Sigmoid colon (tissue), 4 donors: ENCODE results near the gene MRGPRF.

Experiments used
- CTCF ChIP-seq, 4 experiments: fragments of 450-650 bp in 3 of 4; fragments of 200-600 bp in 1 of 4; IDR thresholded peaks; one replicate each; pipeline ENCODE4 v1.5.1; 2016 to 2019; ENCODE audit warnings: antibody characterized with exemption in 4 of 4, mild to moderate bottlenecking in 3 of 4, moderate library complexity in 2 of 4
- EP300 ChIP-seq, 4 donors: sonication (generic); formaldehyde crosslinking; IDR thresholded peaks; one replicate each; pipeline ENCODE4 v1.6.1; 2017; ENCODE audit warnings: antibody characterized with exemption in 4 of 4
- POLR2A ChIP-seq, 2 donors: fragments of 450-650 bp; IDR thresholded peaks; one replicate each; pipeline ENCODE4 v1.6.1; 2016; ENCODE audit warnings: antibody characterized with exemption in 2 of 2, mild to moderate bottlenecking in 2 of 2, moderate library complexity in 2 of 2

- TF ChIP-seq CTCF (IDR thresholded peaks at IDR 0.05) (no peak), POLR2A (IDR thresholded peaks at IDR 0.05) (no peak), EP300 (IDR thresholded peaks at IDR 0.05) (no peak)
Measured at GRCh38 chr11:68992743-68993255, 20.2 kb downstream of the MRGPRF start.
